HEK293 (cell line): ENCODE results near the gene OR2F2.

Experiments used
- CTCF ChIA-PET: fragments of 350-600 bp; formaldehyde crosslinking; extraction: SDS; loops from one replicate; lab custom pipeline; 2021; ENCODE audit warnings: antibody characterized with exemption; lab: Yijun Ruan, JAX
- POLR2A ChIA-PET: fragments of 300-600 bp; formaldehyde crosslinking; extraction: SDS; loops from one replicate; lab custom pipeline; 2020; ENCODE audit warnings: antibody characterized with exemption, inconsistent platforms; lab: Yijun Ruan, JAX
- H3K27ac ChIP-seq: fragments of 200-500 bp; sonication (Bioruptor generic); 2 replicates; pipeline ENCODE4 v1.5.1; 2014; ENCODE audit warnings: low read depth, low read length, control low read depth, inconsistent platforms; ENCODE audit errors: extremely low read depth
- H3K36me3 ChIP-seq, 2 experiments: fragments of 200-500 bp in 1 of 2; sonication (Bioruptor generic) in 1 of 2; 1 replicate in 1 of 2; 2 replicates in 1 of 2; pipeline ENCODE4 v1.5.1; 2014 to 2017; ENCODE audit warnings: inconsistent platforms in 2 of 2, low read length in 2 of 2; ENCODE audit not compliant: control insufficient read depth in 2 of 2, insufficient read depth in 1 of 2
- H3K4me1 ChIP-seq: fragments of 200-500 bp; sonication (Bioruptor generic); 2 replicates; pipeline ENCODE4 v1.5.1; 2014; ENCODE audit warnings: mild to moderate bottlenecking, low read length, inconsistent platforms; ENCODE audit not compliant: control insufficient read depth, insufficient read depth
- H3K4me3 ChIP-seq: 2 replicates; pipeline ENCODE4 v1.5.1; 2011; ENCODE audit warnings: low read depth, mild to moderate bottlenecking, control low read depth, low read length, moderate library complexity
- H3K9me3 ChIP-seq: fragments of 200-500 bp; sonication (Bioruptor generic); 2 replicates; pipeline ENCODE4 v1.5.1; 2014; ENCODE audit warnings: low read depth, low read length, inconsistent platforms; ENCODE audit not compliant: control insufficient read depth, insufficient read depth
- RBAK ChIP-seq: fragments of 450-650 bp; formaldehyde crosslinking; IDR thresholded peaks from 2 replicates; pipeline ENCODE4 v1.5.1; 2016; ENCODE audit warnings: missing biosample characterization, missing genetic modification characterization
- SALL2 ChIP-seq: fragments of 450-650 bp; formaldehyde crosslinking; IDR thresholded peaks from 2 replicates; pipeline ENCODE4 v1.5.0; 2017; ENCODE audit warnings: missing biosample characterization, mild to moderate bottlenecking, missing genetic modification characterization, borderline replicate concordance
- ZBTB20 ChIP-seq: fragments of 450-650 bp; formaldehyde crosslinking; IDR thresholded peaks from 2 replicates; pipeline ENCODE4 v1.5.1; 2016; ENCODE audit warnings: missing biosample characterization, missing genetic modification characterization
- ZFP37 ChIP-seq: fragments of 450-650 bp; formaldehyde crosslinking; IDR thresholded peaks from 2 replicates; pipeline ENCODE4 v1.5.1; 2016; ENCODE audit warnings: missing biosample characterization, missing genetic modification characterization
- ZNF10 ChIP-seq: fragments of 450-650 bp; formaldehyde crosslinking; IDR thresholded peaks from 2 replicates; pipeline ENCODE4 v1.5.1; 2017; ENCODE audit warnings: missing biosample characterization, missing genetic modification characterization
- ZNF174 ChIP-seq: fragments of 450-650 bp; formaldehyde crosslinking; IDR thresholded peaks from 2 replicates; pipeline ENCODE4 v1.5.0; 2017; ENCODE audit warnings: missing biosample characterization, mild to moderate bottlenecking, missing genetic modification characterization
- ZNF175 ChIP-seq: fragments of 450-650 bp; formaldehyde crosslinking; IDR thresholded peaks from 2 replicates; pipeline ENCODE4 v1.5.1; 2016; ENCODE audit warnings: missing biosample characterization, missing genetic modification characterization
- ZNF350 ChIP-seq: fragments of 450-650 bp; formaldehyde crosslinking; IDR thresholded peaks from 2 replicates; pipeline ENCODE4 v1.5.0; 2017; ENCODE audit warnings: missing biosample characterization, mild to moderate bottlenecking, missing genetic modification characterization
- ZNF433 ChIP-seq: fragments of 450-650 bp; formaldehyde crosslinking; IDR thresholded peaks from 2 replicates; pipeline ENCODE4 v1.5.1; 2016; ENCODE audit warnings: missing biosample characterization, missing genetic modification characterization, low read depth
- ZNF571 ChIP-seq: fragments of 450-650 bp; formaldehyde crosslinking; IDR thresholded peaks from 2 replicates; pipeline ENCODE4 v1.5.0; 2017; ENCODE audit warnings: missing biosample characterization, missing genetic modification characterization
- ZNF660 ChIP-seq: fragments of 450-650 bp; IDR thresholded peaks from 2 replicates; pipeline ENCODE4 v1.5.1; 2018; ENCODE audit warnings: missing biosample characterization, mild to moderate bottlenecking, missing genetic modification characterization
- ZNF677 ChIP-seq: fragments of 450-650 bp; IDR thresholded peaks from 2 replicates; pipeline ENCODE4 v1.5.0; 2018; ENCODE audit warnings: missing biosample characterization, mild to moderate bottlenecking, missing genetic modification characterization, moderate library complexity
- ZNF777 ChIP-seq: fragments of 450-650 bp; formaldehyde crosslinking; IDR thresholded peaks from 2 replicates; pipeline ENCODE4 v1.5.1; 2017; ENCODE audit warnings: missing biosample characterization, missing genetic modification characterization, borderline replicate concordance
- ZNF785 ChIP-seq: fragments of 450-650 bp; formaldehyde crosslinking; IDR thresholded peaks from 2 replicates; pipeline ENCODE4 v1.5.1; 2016; ENCODE audit warnings: missing biosample characterization, missing genetic modification characterization
- ZSCAN16 ChIP-seq: fragments of 450-650 bp; formaldehyde crosslinking; IDR thresholded peaks from 2 replicates; pipeline ENCODE4 v1.5.1; 2016; ENCODE audit warnings: missing biosample characterization, missing genetic modification characterization
- ZSCAN30 ChIP-seq: fragments of 450-650 bp; IDR thresholded peaks from 2 replicates; pipeline ENCODE4 v1.5.1; 2018; ENCODE audit warnings: missing biosample characterization, mild to moderate bottlenecking, missing genetic modification characterization, moderate library complexity
- TF ChIP-seq, protein P1 (sequence below): fragments of 450-650 bp; formaldehyde crosslinking; IDR thresholded peaks from 2 replicates; pipeline ENCODE4 v1.5.1; 2017; ENCODE audit warnings: missing biosample characterization, missing genetic modification characterization
- TF ChIP-seq, protein P2 (sequence below): sonication (generic); formaldehyde crosslinking; IDR thresholded peaks from 2 replicates; pipeline ENCODE4 v1.8.1; 2022; ENCODE audit warnings: mild to moderate bottlenecking, moderate library complexity, missing genetic modification reagents
- TF ChIP-seq, protein P3 (sequence below): fragments of 450-650 bp; formaldehyde crosslinking; IDR thresholded peaks from 2 replicates; pipeline ENCODE4 v1.5.1; 2016; ENCODE audit warnings: missing biosample characterization, missing genetic modification characterization, borderline replicate concordance
- TF ChIP-seq, protein P4 (sequence below): fragments of 450-650 bp; formaldehyde crosslinking; IDR thresholded peaks from 2 replicates; pipeline ENCODE4 v1.5.1; 2017; ENCODE audit warnings: missing biosample characterization, missing genetic modification characterization
- TF ChIP-seq, protein P5 (sequence below): fragments of 450-650 bp; formaldehyde crosslinking; IDR thresholded peaks from 2 replicates; pipeline ENCODE4 v1.5.1; 2016; ENCODE audit warnings: missing biosample characterization, missing genetic modification characterization
- TF ChIP-seq, protein P6 (sequence below): fragments of 450-650 bp; formaldehyde crosslinking; IDR thresholded peaks from 2 replicates; pipeline ENCODE4 v1.5.0; 2017; ENCODE audit warnings: missing biosample characterization, missing genetic modification characterization, borderline replicate concordance
- TF ChIP-seq, protein P7 (sequence below): fragments of 450-650 bp; formaldehyde crosslinking; IDR thresholded peaks from 2 replicates; pipeline ENCODE4 v1.5.1; 2017; ENCODE audit warnings: missing biosample characterization, missing genetic modification characterization

Gene OR2F2

DNA sequence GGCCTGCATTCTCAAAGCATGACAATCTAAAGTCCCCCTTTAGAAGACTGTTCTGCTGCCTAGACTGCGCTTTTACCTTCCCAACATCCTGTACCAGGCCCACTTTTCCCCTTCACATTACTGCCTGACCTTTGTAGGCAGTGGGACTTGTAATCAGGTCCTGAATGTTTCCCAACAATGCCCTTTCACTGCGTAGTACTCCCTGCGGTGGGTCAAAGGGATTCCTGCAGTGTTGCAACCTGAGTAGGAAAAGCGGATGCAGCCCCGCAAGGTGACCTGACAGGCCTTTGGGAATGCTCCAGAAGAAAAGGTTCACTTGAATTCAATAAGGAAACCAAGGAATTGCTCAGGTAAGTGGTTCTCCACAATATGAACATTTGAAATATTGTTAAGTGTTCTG is 28.1 kb upstream of the OR2F2 start:
- ChIA-PET CTCF (no interaction called here), POLR2A (no interaction called here)
- Histone ChIP-seq H3K27ac (no peak overlapping the region), H3K4me3 (no peak overlapping the region), H3K4me1 (no peaks in the 10 kb centered on the region), H3K9me3 (no peaks in the 10 kb centered on the region), H3K36me3 (no peaks in the 10 kb centered on the region)
- TF ChIP-seq ZNF571 (tag by site-specific recombination) (no peak), ZNF10 (no peak), ZNF677 (tag by site-specific recombination) (no peak), ZNF350 (tag by site-specific recombination) (no peak), ZNF174 (tag by site-specific recombination) (no peak), ZNF660 (no peak)
- TF ChIP-seq, protein P1, sequence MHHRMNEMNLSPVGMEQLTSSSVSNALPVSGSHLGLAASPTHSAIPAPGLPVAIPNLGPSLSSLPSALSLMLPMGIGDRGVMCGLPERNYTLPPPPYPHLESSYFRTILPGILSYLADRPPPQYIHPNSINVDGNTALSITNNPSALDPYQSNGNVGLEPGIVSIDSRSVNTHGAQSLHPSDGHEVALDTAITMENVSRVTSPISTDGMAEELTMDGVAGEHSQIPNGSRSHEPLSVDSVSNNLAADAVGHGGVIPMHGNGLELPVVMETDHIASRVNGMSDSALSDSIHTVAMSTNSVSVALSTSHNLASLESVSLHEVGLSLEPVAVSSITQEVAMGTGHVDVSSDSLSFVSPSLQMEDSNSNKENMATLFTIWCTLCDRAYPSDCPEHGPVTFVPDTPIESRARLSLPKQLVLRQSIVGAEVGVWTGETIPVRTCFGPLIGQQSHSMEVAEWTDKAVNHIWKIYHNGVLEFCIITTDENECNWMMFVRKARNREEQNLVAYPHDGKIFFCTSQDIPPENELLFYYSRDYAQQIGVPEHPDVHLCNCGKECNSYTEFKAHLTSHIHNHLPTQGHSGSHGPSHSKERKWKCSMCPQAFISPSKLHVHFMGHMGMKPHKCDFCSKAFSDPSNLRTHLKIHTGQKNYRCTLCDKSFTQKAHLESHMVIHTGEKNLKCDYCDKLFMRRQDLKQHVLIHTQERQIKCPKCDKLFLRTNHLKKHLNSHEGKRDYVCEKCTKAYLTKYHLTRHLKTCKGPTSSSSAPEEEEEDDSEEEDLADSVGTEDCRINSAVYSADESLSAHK (tag by site-specific recombination) = no peak
- TF ChIP-seq, protein P2, sequence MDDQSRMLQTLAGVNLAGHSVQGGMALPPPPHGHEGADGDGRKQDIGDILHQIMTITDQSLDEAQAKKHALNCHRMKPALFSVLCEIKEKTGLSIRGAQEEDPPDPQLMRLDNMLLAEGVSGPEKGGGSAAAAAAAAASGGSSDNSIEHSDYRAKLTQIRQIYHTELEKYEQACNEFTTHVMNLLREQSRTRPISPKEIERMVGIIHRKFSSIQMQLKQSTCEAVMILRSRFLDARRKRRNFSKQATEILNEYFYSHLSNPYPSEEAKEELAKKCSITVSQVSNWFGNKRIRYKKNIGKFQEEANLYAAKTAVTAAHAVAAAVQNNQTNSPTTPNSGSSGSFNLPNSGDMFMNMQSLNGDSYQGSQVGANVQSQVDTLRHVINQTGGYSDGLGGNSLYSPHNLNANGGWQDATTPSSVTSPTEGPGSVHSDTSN (CRISPR knock-in tag) = no peak
- TF ChIP-seq, protein P3, sequence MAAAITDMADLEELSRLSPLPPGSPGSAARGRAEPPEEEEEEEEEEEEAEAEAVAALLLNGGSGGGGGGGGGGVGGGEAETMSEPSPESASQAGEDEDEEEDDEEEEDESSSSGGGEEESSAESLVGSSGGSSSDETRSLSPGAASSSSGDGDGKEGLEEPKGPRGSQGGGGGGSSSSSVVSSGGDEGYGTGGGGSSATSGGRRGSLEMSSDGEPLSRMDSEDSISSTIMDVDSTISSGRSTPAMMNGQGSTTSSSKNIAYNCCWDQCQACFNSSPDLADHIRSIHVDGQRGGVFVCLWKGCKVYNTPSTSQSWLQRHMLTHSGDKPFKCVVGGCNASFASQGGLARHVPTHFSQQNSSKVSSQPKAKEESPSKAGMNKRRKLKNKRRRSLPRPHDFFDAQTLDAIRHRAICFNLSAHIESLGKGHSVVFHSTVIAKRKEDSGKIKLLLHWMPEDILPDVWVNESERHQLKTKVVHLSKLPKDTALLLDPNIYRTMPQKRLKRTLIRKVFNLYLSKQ (tag by site-specific recombination) = no peak
- TF ChIP-seq, protein P4, sequence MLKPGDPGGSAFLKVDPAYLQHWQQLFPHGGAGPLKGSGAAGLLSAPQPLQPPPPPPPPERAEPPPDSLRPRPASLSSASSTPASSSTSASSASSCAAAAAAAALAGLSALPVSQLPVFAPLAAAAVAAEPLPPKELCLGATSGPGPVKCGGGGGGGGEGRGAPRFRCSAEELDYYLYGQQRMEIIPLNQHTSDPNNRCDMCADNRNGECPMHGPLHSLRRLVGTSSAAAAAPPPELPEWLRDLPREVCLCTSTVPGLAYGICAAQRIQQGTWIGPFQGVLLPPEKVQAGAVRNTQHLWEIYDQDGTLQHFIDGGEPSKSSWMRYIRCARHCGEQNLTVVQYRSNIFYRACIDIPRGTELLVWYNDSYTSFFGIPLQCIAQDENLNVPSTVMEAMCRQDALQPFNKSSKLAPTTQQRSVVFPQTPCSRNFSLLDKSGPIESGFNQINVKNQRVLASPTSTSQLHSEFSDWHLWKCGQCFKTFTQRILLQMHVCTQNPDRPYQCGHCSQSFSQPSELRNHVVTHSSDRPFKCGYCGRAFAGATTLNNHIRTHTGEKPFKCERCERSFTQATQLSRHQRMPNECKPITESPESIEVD = no peak

DNA sequence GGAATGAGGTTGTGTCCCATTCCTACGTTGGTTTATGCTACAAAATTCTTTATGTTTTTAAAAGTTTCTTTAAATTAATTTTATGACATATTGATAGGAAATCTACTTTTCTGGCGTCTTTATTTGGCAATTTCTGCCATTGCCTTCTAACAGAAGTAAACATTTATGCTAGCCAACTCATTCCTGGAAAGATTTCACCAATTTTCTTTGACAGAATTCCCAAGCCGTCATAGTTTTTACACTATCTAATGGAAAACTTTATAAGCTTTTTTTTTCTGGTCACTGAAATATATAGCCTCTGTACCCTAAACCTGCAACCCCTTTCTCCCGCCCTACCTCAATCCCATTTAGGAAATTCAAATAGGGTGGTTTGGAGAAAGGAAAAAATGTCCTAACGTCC is 26.9 kb upstream of the OR2F2 start:
- no peaks in the 10 kb centered on the region for H3K9me3 ChIP-seq
- TF ChIP-seq ZNF433 (tag by site-specific recombination) = no peak
- TF ChIP-seq SALL2 (tag by site-specific recombination) = no peak
- no peak for TF ChIP-seq ZSCAN30
- TF ChIP-seq, protein P5, sequence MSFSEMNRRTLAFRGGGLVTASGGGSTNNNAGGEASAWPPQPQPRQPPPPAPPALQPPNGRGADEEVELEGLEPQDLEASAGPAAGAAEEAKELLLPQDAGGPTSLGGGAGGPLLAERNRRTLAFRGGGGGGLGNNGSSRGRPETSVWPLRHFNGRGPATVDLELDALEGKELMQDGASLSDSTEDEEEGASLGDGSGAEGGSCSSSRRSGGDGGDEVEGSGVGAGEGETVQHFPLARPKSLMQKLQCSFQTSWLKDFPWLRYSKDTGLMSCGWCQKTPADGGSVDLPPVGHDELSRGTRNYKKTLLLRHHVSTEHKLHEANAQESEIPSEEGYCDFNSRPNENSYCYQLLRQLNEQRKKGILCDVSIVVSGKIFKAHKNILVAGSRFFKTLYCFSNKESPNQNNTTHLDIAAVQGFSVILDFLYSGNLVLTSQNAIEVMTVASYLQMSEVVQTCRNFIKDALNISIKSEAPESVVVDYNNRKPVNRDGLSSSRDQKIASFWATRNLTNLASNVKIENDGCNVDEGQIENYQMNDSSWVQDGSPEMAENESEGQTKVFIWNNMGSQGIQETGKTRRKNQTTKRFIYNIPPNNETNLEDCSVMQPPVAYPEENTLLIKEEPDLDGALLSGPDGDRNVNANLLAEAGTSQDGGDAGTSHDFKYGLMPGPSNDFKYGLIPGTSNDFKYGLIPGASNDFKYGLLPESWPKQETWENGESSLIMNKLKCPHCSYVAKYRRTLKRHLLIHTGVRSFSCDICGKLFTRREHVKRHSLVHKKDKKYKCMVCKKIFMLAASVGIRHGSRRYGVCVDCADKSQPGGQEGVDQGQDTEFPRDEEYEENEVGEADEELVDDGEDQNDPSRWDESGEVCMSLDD (tag by site-specific recombination) = no peak
- no peak for TF ChIP-seq ZNF175 (tag by site-specific recombination)
- TF ChIP-seq, protein P6, sequence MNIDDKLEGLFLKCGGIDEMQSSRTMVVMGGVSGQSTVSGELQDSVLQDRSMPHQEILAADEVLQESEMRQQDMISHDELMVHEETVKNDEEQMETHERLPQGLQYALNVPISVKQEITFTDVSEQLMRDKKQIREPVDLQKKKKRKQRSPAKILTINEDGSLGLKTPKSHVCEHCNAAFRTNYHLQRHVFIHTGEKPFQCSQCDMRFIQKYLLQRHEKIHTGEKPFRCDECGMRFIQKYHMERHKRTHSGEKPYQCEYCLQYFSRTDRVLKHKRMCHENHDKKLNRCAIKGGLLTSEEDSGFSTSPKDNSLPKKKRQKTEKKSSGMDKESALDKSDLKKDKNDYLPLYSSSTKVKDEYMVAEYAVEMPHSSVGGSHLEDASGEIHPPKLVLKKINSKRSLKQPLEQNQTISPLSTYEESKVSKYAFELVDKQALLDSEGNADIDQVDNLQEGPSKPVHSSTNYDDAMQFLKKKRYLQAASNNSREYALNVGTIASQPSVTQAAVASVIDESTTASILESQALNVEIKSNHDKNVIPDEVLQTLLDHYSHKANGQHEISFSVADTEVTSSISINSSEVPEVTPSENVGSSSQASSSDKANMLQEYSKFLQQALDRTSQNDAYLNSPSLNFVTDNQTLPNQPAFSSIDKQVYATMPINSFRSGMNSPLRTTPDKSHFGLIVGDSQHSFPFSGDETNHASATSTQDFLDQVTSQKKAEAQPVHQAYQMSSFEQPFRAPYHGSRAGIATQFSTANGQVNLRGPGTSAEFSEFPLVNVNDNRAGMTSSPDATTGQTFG = no peak
- no peak for TF ChIP-seq ZBTB20
- TF ChIP-seq ZFP37 (tag by site-specific recombination) = no peak
- TF ChIP-seq, protein P7, sequence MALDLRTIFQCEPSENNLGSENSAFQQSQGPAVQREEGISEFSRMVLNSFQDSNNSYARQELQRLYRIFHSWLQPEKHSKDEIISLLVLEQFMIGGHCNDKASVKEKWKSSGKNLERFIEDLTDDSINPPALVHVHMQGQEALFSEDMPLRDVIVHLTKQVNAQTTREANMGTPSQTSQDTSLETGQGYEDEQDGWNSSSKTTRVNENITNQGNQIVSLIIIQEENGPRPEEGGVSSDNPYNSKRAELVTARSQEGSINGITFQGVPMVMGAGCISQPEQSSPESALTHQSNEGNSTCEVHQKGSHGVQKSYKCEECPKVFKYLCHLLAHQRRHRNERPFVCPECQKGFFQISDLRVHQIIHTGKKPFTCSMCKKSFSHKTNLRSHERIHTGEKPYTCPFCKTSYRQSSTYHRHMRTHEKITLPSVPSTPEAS (tag by site-specific recombination) = no peak
- TF ChIP-seq ZNF660 = no peak
- no peak for TF ChIP-seq ZNF777
- no peak for TF ChIP-seq ZSCAN16 (tag by site-specific recombination)
- no peak for TF ChIP-seq ZNF785 (tag by site-specific recombination)
- no peak for TF ChIP-seq RBAK (tag by site-specific recombination)

More for the DNA sequence above, 26.9 kb upstream of the OR2F2 start:
- Histone ChIP-seq H3K4me3 (no peak overlapping the region), H3K4me1 (no peaks in the 10 kb centered on the region), H3K27ac (no peak overlapping the region), H3K36me3 (no peaks in the 10 kb centered on the region)
- POLR2A ChIA-PET = no interaction called here
- CTCF ChIA-PET = no interaction called here
